H7 (cell line): ENCODE data around the gene ADAP2. TPM values are rescaled to one million over a fixed set of nuclear protein-coding genes. Genes with fewer than 3 reads are reported as not detected.
"Not testable (repeated sequence)": the region's sequence is repeated elsewhere in the genome, so short reads cannot be mapped to it uniquely, and the experiment has no call there.

Experiments used
- DNase-seq: peaks from one replicate; pipeline ENCODE4 v3.0.0; 2012
- H3K27me3 ChIP-seq: 2 replicates; pipeline ENCODE4 v1.6.0; 2011; ENCODE audit warnings: mild to moderate bottlenecking, low read length; ENCODE audit not compliant: control insufficient read depth, insufficient read depth
- H3K36me3 ChIP-seq: replicated peaks from 2 replicates; pipeline ENCODE4 v1.5.1; 2011; ENCODE audit warnings: low read length; ENCODE audit not compliant: control insufficient read depth, insufficient read depth
- H3K4me3 ChIP-seq: 2 replicates; pipeline ENCODE4 v1.5.1; 2011; ENCODE audit warnings: low read depth, mild to moderate bottlenecking, control low read depth, low read length, moderate library complexity; ENCODE audit not compliant: insufficient read depth
- total RNA-seq: library from RNA; depleted of rRNA; stranded (reverse); fragments of >200 nt; shearing (Covaris generic); gene quantifications from 2 replicates; pipeline ENCODE4 v1.2.3, GENCODE V29; 2014

Gene ADAP2
- total RNA-seq, 1 experiment from 2014 or later, result 1.3 TPM

DNA sequence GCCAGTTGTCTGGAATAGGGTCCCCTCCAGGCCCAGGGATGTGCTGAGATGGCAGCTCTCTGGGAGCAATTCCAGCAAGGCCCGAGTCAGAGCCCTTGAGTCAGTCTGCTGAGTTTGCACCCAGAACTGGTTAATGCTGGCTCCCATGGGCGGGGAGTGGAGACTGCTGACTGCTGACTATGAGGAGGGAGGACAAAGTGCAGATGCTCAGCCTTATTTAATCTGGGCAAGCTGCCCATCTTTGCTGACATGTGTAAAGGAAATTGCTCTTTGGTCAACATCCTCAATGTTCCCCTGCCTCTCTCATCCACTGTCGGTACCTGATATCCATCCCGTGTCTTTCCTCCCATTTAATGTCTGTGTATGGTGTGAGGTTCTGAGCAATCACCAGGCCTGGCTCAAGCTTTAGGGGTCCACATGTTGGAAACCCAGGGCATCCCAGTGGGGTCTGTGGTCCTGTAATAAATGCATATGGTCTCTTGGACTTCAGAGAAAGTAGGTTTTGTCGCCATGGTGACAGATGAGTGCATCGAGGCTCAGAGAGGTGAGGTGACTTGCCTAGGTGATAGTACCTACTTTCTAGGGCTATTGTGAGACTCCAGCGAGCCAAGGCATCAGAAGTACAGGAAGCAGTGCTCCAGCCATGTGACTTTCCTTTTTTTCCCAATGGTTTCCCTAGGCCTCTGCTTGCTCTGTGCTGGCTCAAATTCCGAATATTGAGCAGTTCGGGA is 29.1 kb downstream of the ADAP2 start:
- Histone ChIP-seq H3K4me3 (no peak overlapping the region), H3K27me3 (no peaks in the 10 kb centered on the region), H3K36me3 (no peaks in the 10 kb centered on the region)
- no peak for DNase-seq

DNA sequence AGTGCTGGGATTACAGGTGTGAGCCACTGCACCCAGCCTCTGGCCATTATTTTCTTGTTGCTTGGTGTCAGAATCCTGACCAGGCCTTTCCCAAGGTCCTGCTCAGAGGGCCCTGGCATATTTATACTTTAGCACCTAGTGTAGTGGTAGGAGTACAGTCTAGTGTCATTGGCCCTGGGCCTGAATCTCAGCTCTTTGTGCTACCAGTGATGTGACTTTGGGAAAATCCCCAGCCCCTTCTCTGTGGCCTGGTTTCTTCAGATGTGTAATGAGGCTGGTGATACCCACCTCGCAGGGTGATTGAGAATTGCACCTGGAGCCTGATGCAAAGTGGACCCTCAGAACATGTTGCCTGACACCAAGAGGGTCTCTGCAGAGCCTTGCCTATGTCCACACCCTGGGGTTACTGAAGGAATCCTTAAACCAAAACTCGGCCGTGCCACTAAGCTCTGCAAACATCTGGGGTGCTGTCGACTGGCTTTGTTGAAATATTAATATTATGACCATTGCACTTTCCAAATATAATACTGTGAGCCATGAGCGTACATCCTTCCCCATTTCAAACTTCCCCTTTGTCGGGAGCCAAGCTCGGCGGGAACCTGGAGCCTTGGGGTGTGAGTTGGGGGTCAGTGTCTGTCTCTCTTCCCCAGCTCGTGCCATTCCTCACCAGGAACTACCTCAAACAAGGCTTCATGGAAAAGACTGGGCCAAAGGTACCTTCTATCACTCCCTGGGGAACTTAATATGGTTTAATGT is 31.1 kb downstream of the ADAP2 start:
- Histone ChIP-seq H3K36me3 (no peaks in the 10 kb centered on the region), H3K27me3 (no peaks in the 10 kb centered on the region), H3K4me3 (no peak overlapping the region)
- no peak for DNase-seq

DNA sequence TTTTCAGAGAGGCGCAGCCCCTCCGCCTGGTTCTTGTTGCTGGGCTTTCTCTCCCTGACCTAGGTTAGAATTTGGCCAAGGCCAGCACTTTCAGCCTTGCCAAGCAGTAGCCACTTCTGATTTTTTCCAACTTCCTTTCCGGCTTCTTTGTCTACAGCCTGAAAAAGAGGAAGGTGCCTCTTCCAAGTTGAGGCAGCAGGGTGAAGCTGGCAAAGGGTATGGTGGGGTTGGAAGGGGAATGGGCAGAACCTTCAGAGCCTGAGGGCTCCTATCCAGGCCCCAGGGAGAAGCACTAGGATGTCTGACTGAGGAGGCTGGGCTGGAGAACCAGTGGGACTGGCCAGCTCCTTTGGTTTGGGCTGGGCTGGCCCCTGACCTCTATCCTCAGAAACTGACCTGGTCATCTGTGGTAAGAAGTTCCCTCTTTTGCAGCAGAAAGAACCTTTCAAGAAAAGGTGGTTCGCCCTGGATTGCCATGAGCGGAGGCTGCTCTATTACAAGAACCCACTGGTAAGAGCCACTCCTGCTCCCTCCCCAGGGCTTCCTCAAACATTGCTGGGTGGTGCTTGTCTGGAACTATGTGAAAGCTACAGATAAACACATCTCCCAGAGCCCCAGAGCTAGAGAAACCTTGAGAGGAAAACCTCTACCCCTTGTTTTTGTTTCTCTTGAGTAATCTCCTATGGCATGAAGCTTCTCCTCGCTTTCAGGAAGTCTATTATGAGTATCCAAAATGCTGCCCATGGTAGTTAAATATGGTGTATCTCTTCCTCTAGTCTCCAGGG is 32.5 kb downstream of the ADAP2 start:
- Histone ChIP-seq H3K4me3 (no peak overlapping the region), H3K27me3 (no peaks in the 10 kb centered on the region), H3K36me3 (no peaks in the 10 kb centered on the region)
- DNase-seq, result no peak

DNA sequence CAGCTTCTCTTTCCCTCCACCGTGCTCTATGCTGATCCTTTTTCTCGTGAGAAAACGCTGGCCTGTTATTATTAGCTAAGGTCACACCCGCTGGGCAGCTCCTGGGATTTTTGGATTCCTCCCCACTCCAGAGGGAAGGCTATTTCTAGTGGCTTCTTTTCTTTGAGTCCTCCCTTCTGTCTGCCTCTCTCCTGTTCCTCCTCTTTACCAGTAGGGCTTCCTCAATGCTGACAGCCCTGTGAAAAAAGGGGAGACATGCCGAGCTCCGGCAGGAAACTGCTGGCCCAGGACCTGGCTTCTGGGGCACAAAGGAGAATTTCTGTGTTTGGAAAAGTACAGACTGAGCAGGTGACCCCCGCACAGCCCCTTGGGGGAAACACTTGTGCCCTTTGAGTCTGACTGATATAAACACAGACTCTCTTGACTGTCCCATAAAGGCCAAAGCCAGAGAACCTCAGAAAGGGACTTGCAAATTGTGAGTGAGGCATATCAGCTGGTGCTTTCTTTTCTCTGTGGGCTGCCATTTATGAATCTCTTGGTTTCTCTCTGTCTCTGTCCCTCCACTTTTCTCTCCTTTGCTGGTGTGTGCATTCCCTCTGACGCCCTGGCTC is 35.1 kb downstream of the ADAP2 start:
- no peaks in the 10 kb centered on the region for H3K36me3 ChIP-seq
- no peaks in the 10 kb centered on the region for H3K27me3 ChIP-seq
- DNase-seq, result peak; percentile 50
- H3K4me3 ChIP-seq, result no peak overlapping the region

DNA sequence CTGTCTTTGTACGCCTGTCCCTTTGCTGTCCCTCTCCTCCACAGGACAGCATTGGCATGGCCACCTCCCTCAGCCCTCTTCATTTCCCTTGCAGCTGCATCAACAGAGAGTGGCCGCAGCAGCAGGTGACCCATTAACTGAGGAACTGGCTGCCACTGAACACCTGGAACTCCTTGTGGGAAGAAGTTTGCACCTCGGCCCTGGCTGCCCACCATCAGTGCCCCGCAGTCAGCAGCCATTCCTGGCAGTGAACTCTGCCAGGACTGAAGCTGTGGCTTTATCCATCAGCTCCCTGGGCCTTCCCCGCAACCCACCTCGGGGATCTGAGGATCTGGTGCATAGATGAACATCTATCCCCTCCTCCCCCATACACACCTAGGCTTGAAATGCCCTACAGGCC is 36.0 kb downstream of the ADAP2 start:
- no peaks in the 10 kb centered on the region for H3K27me3 ChIP-seq
- H3K4me3 ChIP-seq, result no peak overlapping the region
- DNase-seq, result no peak
- H3K36me3 ChIP-seq, result no peaks in the 10 kb centered on the region

DNA sequence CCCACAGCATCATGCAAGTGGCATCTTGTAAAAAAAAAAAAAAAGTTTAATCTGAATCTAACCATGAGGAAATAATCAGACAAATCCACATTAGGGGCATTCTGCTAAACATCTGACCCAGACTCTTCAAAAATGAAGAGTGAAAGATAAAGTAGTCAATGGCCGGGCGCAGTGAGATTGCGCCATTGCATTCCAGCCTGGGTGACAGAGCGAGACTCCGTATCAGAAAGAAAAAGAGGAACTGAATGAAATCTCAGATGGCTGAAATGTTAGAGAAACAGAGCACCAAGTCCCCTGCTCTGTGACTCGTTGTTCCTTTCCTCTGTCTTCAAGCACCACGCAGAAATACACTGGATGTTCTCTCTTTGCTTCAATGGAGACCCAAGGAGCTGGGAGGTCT is 36.4 kb downstream of the ADAP2 start:
- Histone ChIP-seq H3K27me3 (no peaks in the 10 kb centered on the region), H3K36me3 (no peaks in the 10 kb centered on the region), H3K4me3 (no peak overlapping the region)
- no peak for DNase-seq

DNA sequence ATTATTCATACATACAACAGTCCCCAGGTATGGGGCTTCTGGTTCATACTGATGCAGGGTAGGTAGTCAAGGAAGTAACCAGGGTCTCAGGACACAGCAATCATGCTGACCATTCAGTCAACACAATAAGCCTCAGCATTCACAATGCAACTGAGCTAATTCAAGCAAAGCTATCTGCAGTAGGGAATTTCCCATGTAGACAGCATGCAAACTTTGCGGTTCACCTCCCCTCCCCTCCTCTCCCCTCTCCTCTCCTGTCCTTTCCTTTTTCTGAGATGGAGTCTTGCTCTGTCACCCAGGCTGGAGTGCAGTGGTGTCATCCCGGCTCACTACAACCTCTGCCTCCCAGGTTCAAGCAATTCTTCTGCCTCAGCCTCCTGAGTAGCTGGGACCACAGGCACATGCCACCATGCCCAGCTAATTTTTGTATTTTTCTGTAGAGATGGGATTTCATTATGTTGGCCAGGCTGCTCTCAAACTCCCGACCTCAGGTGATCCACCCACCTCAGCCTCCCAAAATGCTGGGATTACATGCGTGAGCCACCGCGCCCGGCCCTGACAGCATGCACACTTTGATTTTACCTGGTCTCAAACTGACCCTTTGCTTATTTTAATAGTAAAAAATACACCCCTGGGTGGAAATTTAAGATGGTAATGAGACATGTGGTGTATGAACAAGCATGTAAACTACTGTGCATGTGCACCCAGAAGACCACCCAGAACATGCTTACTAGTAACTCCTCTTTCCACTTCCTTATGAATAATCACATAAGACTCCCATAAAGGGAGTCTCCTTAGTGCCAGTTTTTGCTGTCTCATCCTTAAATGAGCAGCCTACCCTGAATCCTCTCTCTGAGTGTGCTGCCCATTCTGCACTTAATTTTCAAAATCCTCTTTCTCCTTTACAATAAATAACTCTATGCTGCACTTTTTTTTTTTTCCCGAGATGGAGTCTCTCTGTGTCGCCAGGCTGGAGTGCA is 39.8 kb downstream of the ADAP2 start:
- no peaks in the 10 kb centered on the region for H3K27me3 ChIP-seq
- peak; percentile 47 for DNase-seq
- no peak overlapping the region for H3K4me3 ChIP-seq
- no peaks in the 10 kb centered on the region for H3K36me3 ChIP-seq

DNA sequence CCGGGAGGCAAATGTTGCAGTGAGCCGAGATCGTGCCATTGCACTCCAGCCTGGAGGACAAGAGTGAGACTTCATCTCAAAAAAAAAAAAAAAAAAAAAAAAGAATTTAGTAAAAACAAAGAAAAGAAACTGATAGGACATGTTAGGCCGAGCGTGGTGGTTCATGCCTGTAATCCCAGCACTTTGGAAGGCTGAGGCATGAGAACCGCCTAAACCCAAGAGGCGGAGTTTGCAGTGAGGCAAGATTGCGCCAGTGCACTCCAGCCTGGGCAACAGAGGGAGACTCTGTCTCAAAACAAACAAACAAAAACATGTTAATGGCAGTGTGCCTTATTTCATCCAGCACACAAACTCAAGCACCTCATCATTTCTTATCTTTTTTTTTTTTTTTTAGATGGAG is 42.6 kb downstream of the ADAP2 start:
- H3K36me3 ChIP-seq, DNase-seq, H3K27me3 ChIP-seq, H3K4me3 ChIP-seq: not testable (repeated sequence)

DNA sequence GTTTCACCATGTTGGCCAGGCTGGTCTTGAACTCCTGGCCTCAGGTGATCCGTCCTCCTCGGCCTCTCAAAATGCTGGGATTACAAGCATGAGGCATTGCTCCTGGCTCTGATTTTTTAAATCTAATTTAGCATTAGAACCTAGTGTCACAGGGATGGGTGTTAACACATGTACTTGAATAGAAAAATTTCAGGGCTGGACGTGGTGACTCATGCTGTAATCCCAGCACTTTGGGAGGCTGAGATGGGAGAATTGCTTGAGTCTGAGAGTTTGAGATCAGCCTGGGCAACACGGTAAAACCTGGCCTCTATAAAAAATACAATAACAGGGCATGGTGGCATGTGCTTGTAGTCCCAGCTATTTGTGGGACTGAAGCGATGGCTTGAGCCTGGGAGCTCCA is 43.1 kb downstream of the ADAP2 start:
- Histone ChIP-seq H3K4me3 (no peak overlapping the region), H3K27me3 (no peaks in the 10 kb centered on the region; the same call in 1 of the 2 replicates), H3K36me3 (no peaks in the 10 kb centered on the region)
- DNase-seq, result no peak

DNA sequence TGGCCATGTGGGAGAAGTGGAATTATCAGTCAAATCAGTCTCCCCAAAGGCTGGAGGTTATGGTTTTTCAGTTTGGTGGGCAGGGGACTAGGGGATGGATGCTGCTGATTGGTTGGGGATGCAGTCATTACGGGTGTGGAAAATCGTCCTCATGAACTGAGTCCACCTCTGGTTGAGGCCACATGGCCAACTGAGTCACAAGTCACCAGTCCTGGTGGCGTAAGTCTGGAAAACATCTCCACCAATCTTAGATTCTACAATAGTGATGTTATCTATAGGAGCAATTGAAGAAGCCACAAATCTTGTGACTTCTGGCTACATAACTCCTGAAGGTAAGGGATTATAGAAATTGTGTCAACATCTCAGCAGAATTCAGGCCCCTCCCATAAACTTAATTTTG is 43.9 kb downstream of the ADAP2 start:
- H3K4me3 ChIP-seq, result no peak overlapping the region
- no peaks in the 10 kb centered on the region for H3K36me3 ChIP-seq
- no peaks in the 10 kb centered on the region; the same call in 1 of the 2 replicates for H3K27me3 ChIP-seq
- DNase-seq, result no peak

DNA sequence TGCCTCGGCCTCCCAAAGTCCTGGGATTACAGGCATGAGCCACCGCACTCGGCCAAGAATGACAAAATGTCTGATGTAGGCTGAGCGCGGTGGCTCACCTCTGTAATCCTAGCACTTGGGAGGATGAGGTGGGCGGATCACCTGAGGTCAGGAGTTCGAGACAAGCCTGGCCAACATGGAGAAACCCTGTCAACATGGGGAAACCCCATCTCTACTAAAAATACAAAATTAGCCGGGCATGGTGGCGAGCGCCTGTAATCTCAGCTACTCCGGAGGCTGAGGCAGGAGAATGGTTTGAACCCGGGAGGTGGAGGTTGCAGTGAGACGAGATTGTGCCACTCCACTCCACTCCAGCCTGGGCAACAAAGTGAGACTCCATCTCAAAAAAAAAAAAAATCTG is 46.2 kb downstream of the ADAP2 start:
- DNase-seq, H3K27me3 ChIP-seq: not testable (repeated sequence)

DNA sequence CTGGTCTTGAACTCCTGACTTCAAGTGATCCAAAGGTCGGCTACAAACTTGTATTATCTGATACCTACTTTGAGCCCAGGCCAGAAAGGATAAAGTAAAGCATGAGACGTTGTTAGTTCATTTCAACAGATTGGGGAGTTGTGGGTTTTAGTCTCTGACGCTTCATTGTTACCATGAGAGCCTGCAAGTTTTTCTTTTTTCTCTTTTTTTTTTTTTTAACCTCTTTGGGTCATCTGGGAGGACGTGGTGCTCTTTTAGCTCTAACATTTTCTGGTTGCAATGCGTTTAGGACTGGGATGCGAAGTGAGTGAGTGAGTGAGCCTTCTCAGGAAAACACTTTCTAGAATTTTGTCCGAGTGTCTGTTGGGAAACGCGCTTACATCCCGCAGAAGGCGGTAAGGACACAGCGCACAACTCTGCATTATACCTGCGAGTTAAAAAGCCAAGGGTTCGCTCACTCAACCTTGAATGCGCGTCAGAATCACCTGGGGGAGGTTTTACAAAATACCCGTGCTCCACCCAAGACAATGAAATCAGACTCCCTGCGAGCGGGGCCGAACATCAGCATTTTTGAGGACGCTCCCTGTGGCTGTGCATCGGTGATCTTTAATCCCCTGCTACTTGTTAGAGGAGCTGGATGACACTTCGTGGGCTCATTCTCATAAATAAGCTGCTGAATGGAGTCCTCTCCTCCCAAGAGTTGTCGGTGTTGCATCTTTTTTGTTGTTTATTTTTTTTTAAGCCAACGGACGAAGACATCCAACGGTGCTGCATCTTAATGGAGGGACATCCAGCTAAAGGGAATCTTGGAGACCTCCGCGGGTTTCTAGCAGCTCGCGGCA is 48.5 kb downstream of the ADAP2 start:
- Histone ChIP-seq H3K36me3 (no peaks in the 10 kb centered on the region), H3K27me3 (no peaks in the 10 kb centered on the region; the same call in 1 of the 2 replicates), H3K4me3 (peak overlapping the region; percentile 65)
- peak; percentile 67 for DNase-seq

More for the DNA sequence above, 46.2 kb downstream of the ADAP2 start:
- not testable (repeated sequence) for H3K36me3 ChIP-seq, H3K4me3 ChIP-seq
